ENCODE measurements around the gene CAMTA1.
A peak's percentile ranks its signal among the peaks of the same experiment; 100 is the strongest.

CAMTA1 gene

GRCh38 chr1:7533006-7533405, 747.8 kb downstream of the CAMTA1 start:
- no peak for DNase-seq

- DNase-seq = no peak
Measured at GRCh38 chr1:7534061-7534825, 749.0 kb downstream of the CAMTA1 start.

- no peak for DNase-seq
Measured at GRCh38 chr1:7535016-7535415, 749.8 kb downstream of the CAMTA1 start.

- DNase-seq = no peak
Measured at GRCh38 chr1:7535934-7536878, 751.0 kb downstream of the CAMTA1 start.

GRCh38 chr1:7536891-7537591, 751.8 kb downstream of the CAMTA1 start:
- peak; percentile 36 for DNase-seq

- no peak for DNase-seq
Measured at GRCh38 chr1:7538033-7538432, 752.8 kb downstream of the CAMTA1 start.

- no peak for DNase-seq
Measured at GRCh38 chr1:7538849-7539768, 753.9 kb downstream of the CAMTA1 start.

GRCh38 chr1:7539769-7540175, 754.5 kb downstream of the CAMTA1 start:
- DNase-seq = peak; percentile 60

- no peak for DNase-seq
Measured at GRCh38 chr1:7540816-7541215, 755.6 kb downstream of the CAMTA1 start.

GRCh38 chr1:7541629-7542028, 756.4 kb downstream of the CAMTA1 start:
- DNase-seq = no peak

GRCh38 chr1:7543718-7544090, 758.5 kb downstream of the CAMTA1 start:
- DNase-seq = no peak

GRCh38 chr1:7549277-7550161, 764.3 kb downstream of the CAMTA1 start:
- no peak for DNase-seq

- no peak for DNase-seq
Measured at GRCh38 chr1:7550261-7550865, 765.1 kb downstream of the CAMTA1 start.

- DNase-seq = no peak
Measured at GRCh38 chr1:7550981-7551380, 765.7 kb downstream of the CAMTA1 start.

- DNase-seq = no peak
Measured at GRCh38 chr1:7551442-7551841, 766.2 kb downstream of the CAMTA1 start.

- DNase-seq = no peak
Measured at GRCh38 chr1:7552402-7552801, 767.1 kb downstream of the CAMTA1 start.

GRCh38 chr1:7553042-7553690, 767.9 kb downstream of the CAMTA1 start:
- DNase-seq = peak; percentile 36

GRCh38 chr1:7554385-7555235, 769.4 kb downstream of the CAMTA1 start:
- DNase-seq = peak; percentile 19

Measured in NCI-H82 (cell line).